ENCODE data around the gene ARMH3. TPM values are rescaled to one million over a fixed set of nuclear protein-coding genes. Genes with fewer than 3 reads are reported as not detected.

Gene ARMH3, protein sequence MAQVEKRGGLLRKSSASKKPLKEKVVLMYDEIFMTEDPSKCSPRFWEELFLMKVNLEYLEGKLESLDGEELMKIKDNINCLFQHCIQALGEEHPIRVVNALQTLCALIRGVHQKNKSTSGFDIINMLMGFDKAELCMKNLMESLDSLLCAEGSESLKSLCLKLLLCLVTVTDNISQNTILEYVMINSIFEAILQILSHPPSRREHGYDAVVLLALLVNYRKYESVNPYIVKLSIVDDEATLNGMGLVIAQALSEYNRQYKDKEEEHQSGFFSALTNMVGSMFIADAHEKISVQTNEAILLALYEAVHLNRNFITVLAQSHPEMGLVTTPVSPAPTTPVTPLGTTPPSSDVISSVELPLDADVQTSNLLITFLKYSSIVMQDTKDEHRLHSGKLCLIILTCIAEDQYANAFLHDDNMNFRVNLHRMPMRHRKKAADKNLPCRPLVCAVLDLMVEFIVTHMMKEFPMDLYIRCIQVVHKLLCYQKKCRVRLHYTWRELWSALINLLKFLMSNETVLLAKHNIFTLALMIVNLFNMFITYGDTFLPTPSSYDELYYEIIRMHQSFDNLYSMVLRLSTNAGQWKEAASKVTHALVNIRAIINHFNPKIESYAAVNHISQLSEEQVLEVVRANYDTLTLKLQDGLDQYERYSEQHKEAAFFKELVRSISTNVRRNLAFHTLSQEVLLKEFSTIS
- 10 to 100 TPM; 11.9 to 18.4 (median 17.9) TPM for total RNA-seq

DNA sequence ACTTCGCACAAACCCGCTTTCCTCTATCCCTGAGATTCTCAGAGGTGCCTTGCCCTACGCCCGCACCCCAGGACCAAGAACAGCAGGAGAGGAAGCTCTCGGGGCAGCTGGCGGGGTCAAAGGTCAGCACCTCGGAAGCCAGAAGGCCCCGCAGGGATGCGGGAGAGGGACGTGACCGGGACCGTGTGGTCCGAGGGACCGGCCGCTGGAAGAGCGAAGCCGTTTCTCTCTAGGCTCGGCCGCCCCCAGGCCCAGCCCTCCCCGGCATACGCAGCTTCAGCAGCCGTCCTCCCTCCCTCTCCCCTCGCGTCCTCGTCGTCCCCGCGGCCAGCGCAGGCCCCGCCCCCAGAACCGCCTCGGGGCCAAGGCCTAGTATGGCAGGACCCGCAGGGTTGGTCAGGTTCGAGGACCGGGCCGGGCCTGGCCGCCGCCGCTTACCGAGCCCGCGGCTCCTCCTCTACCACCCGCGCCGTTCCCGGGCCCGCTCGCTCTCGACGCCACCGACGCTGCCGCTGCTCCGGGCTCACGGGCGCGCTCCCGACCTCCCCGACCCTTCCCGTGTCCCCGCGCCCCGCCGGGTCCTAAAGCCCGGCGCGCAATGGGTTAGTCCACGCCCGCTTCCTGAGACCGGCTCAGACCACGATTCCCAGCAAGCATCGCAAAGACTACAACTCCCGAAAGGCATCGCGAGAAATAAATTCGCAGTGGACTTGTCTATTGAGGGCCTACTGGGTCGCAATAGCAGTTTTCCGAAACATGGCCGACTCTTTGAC lies at the start of gene ARMH3:
TSS of gene ARMH3 (minus strand) at position 527 of the 773 bp plus-strand sequence. CDS start 16,059 bp downstream, outside the sequence.
- TF ChIP-seq, protein P1, sequence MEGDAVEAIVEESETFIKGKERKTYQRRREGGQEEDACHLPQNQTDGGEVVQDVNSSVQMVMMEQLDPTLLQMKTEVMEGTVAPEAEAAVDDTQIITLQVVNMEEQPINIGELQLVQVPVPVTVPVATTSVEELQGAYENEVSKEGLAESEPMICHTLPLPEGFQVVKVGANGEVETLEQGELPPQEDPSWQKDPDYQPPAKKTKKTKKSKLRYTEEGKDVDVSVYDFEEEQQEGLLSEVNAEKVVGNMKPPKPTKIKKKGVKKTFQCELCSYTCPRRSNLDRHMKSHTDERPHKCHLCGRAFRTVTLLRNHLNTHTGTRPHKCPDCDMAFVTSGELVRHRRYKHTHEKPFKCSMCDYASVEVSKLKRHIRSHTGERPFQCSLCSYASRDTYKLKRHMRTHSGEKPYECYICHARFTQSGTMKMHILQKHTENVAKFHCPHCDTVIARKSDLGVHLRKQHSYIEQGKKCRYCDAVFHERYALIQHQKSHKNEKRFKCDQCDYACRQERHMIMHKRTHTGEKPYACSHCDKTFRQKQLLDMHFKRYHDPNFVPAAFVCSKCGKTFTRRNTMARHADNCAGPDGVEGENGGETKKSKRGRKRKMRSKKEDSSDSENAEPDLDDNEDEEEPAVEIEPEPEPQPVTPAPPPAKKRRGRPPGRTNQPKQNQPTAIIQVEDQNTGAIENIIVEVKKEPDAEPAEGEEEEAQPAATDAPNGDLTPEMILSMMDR (IDR thresholded peaks at IDR 0.05; ENCODE audit: low read depth) = no peak

DNA sequence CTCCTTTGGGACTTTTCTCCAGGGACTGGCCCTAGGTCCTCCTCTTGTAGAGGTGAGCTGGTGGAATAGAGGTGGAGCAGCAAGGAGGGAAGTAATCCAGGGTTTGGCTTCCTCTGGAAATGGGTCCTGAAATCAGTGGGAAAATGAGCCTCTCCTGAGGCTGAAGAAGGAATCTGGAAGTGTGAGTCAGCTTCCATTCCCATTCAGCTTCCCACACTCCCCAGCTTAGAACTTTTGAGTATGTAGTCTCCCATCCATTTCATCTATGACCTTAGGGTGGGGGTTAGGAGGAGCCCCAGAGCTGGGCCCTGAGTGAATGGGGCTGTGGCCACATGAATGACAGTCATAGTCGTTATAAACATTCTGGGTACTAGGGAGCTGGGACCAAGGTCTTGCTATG lies 46.4 kb upstream of the ARMH3 start:
- TF ChIP-seq, protein P1 (IDR thresholded peaks at IDR 0.05; ENCODE audit: low read depth) = no peak

DNA sequence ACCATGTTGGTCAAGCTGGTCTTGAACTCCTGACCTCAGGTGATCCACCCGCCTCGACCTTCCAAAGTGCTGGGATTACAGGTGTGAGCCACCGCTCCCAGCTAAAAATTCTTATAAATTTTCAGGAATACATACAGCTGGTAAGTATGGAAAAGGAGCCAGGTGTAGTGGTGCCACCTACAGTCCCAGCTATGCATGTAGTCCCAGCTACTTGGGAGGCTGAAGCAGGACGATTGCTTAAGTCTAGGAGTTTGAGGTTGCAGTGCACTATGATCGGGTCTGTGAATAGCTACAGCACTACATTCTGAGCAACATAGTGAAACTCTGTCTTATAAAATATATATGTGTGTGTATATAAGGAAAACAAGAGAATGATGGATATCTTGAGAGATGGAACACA lies 45.2 kb upstream of the ARMH3 start:
- TF ChIP-seq, protein P1 (IDR thresholded peaks at IDR 0.05; ENCODE audit: low read depth) = no peak

DNA sequence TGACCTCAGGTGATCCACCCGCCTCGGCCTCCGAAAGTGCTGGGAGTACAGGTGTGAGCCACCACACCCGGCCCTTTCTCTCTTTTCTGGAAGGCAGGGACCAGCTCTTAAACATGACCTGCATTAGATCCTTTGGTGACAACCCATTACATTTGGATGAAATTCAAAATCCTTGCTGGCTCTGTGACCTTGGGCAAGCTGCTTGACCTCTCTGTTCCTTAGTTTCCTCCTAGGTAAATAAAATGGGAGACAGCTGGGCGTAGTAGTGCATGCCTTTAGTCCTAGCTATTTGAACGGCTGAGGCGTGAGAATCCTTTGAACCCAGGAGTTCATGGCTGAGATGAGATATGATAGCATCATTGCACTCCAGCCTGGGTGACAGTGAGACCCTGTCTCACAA lies 40.5 kb upstream of the ARMH3 start:
- TF ChIP-seq, protein P1 (IDR thresholded peaks at IDR 0.05; ENCODE audit: low read depth) = no peak

DNA sequence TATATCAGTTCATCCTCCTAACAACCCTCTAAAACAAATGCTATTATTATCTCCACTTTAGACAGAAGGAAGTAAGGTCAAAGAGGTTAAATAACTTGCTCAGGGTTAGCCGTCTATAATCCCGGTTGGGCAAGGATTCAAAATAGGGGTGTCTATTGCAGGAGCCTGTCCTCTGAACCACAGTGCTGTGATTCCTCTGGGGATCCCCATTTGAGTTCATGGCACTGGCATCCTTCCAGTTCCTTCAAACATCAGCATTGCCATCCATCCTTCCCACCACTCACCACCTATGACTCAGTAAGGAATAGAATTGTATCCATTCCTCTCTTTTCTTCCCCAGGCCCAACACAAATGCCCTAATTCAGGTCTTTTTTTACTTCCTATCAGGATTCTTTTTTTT lies 34.8 kb upstream of the ARMH3 start:
- TF ChIP-seq, protein P1 (IDR thresholded peaks at IDR 0.05; ENCODE audit: low read depth) = no peak

DNA sequence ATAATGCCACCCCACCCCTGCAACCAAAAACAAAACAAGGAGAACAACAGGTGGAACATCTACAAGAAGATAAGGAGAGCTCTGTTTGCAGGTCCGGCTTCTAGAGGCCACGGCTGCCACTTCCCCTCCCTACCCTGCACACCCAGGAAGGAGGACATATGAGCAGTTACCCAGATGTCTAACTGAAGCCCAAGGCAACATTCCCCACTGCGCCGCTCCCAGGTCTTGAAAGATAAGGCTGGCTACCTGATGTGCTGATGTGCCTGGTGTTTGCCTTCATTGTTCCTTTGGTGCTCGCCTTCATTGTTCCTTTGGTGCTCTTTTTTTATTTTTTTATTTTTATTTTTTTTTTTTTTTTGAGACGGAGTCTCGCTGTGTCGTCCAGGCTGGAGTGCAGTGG lies 30.2 kb upstream of the ARMH3 start:
- TF ChIP-seq, protein P1 (IDR thresholded peaks at IDR 0.05; ENCODE audit: low read depth) = no peak

DNA sequence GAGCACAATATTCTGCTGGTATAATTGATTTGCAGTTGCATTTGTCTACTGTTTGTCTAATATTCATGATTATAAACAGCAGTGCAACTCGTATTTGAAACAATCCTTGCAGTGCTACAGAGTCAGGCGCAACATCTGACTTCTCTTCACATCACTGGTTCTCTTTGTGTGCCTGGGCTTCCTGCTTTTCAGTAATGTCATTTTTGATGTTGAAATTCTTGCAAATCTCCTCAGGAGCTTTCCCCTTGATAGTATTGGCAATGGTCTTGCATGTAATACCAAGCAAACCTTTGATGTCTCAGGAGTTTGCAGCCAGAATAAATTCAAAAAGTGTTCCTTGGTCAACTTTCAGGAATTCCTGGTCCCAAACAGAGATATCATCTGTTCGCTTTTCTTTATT lies 29.4 kb upstream of the ARMH3 start:
- TF ChIP-seq, protein P1 (IDR thresholded peaks at IDR 0.05; ENCODE audit: low read depth) = no peak
